HuH-7.5 (cell line): ENCODE measurements around the gene TRIM17.

Source experiments
- DNase-seq: peaks from one replicate; pipeline ENCODE4 v3.0.0; 2011; ENCODE audit warnings: low spot score

The TRIM17 gene

GRCh38 chr1:228366866-228367741 is 49.6 kb downstream of the TRIM17 start:
- DNase-seq = no peak

- no peak for DNase-seq
These were observed 50.4 kb downstream of the TRIM17 start for GRCh38 chr1:228366062-228366865.

- no peak for DNase-seq
These were observed 51.2 kb downstream of the TRIM17 start for GRCh38 chr1:228365271-228366061.

GRCh38 chr1:228364706-228365213 is 51.9 kb downstream of the TRIM17 start:
- DNase-seq = no peak

- DNase-seq = no peak
These were observed 52.5 kb downstream of the TRIM17 start for GRCh38 chr1:228364068-228364705.

- no peak for DNase-seq
These were observed 53.0 kb downstream of the TRIM17 start for GRCh38 chr1:228363686-228364067.

- no peak for DNase-seq
These were observed 53.7 kb downstream of the TRIM17 start for GRCh38 chr1:228362884-228363450.

GRCh38 chr1:228362141-228362883 is 54.3 kb downstream of the TRIM17 start:
- no peak for DNase-seq

GRCh38 chr1:228361314-228362140 is 55.1 kb downstream of the TRIM17 start:
- no peak for DNase-seq

GRCh38 chr1:228360533-228361313 is 55.9 kb downstream of the TRIM17 start:
- no peak for DNase-seq

- no peak for DNase-seq
These were observed 56.8 kb downstream of the TRIM17 start for GRCh38 chr1:228359613-228360532.

- no peak for DNase-seq
These were observed 57.7 kb downstream of the TRIM17 start for GRCh38 chr1:228358764-228359612.

GRCh38 chr1:228358039-228358763 is 58.5 kb downstream of the TRIM17 start:
- no peak for DNase-seq
